ENCODE measurements around the gene EIF3K. TPM values are rescaled to one million over a fixed set of nuclear protein-coding genes. Genes with fewer than 3 reads are reported as not detected.

The EIF3K gene
- total and polyA plus RNA-seq, 2 of the 8 experiments (the other 6 are each of a cell fraction or from before 2014, with no cell fraction given): 329 to 937 TPM

DNA sequence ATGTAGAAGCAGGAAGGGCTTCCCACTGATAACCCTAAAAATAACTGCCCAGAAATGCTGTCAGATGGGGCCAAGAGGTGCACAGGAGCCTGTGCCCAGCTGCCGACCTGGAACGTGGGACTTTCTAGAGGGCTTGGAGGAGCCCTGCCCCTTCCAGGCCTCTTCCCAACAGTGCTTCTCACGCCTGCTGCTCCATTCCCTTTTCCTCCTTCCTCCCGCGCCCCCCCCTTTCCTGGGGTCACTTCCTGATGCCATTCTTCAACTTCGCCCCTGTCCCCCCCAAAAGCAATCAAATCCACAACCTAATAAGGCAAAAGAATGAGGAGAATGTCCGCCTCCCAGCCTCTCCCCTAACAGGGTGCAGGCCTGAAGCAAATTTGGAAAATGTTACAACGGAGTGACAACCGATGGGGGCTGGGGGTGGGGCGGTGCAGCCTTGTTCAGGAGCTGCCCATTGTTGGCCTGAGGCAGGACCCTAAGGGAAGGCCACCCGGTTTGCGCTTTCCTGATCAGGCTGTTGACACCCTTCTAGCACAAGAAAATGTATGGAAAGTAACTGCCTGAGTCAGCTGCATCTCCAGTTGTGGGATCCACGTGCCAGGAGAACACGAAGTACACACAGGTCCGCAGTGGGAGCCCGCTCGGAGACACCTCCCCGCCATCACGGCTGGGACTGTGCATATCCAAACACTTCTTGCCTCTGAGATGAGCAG, 47.1 kb downstream of the EIF3K start (continued):
- TF ChIP-seq SIX5 (IDR thresholded peaks at IDR 0.05; ENCODE audit: low read depth, low read length): no peak
- TF ChIP-seq CHD7 (IDR thresholded peaks at IDR 0.05; ENCODE audit: insufficient replicate concordance, low read length): no peak
- no peak for TF ChIP-seq GTF2F1 (IDR thresholded peaks at IDR 0.05; ENCODE audit: borderline replicate concordance, low read depth, low read length)
- TF ChIP-seq JUND (IDR thresholded peaks at IDR 0.05; ENCODE audit: low read length): no peak
- TF ChIP-seq CTBP2 (IDR thresholded peaks at IDR 0.05; ENCODE audit: borderline replicate concordance, insufficient read depth, insufficient read length, low read length): no peak
- no peak for TF ChIP-seq CBX5 (IDR thresholded peaks at IDR 0.05; ENCODE audit: low read depth, low read length)
- TF ChIP-seq SIN3A (conservative IDR thresholded peaks at IDR 0.05 in 1 of 2, IDR thresholded peaks at IDR 0.05 in 1 of 2; ENCODE audit: low read depth in 1 of 2, low read length in 2 of 2): no peak

Data from H1 (cell line).